Measurements from ENCODE around the gene TTC22. TPM values are rescaled to one million over a fixed set of nuclear protein-coding genes. Genes with fewer than 3 reads are reported as not detected.
A peak's percentile ranks its signal among the peaks of the same experiment; 100 is the strongest.

TTC22 gene
- not detected for polyA plus RNA-seq (2013, experiment 1 of 2; ENCODE audit: insufficient read length)
- polyA plus RNA-seq (2013, experiment 2 of 2; ENCODE audit: insufficient read length): not detected

DNA sequence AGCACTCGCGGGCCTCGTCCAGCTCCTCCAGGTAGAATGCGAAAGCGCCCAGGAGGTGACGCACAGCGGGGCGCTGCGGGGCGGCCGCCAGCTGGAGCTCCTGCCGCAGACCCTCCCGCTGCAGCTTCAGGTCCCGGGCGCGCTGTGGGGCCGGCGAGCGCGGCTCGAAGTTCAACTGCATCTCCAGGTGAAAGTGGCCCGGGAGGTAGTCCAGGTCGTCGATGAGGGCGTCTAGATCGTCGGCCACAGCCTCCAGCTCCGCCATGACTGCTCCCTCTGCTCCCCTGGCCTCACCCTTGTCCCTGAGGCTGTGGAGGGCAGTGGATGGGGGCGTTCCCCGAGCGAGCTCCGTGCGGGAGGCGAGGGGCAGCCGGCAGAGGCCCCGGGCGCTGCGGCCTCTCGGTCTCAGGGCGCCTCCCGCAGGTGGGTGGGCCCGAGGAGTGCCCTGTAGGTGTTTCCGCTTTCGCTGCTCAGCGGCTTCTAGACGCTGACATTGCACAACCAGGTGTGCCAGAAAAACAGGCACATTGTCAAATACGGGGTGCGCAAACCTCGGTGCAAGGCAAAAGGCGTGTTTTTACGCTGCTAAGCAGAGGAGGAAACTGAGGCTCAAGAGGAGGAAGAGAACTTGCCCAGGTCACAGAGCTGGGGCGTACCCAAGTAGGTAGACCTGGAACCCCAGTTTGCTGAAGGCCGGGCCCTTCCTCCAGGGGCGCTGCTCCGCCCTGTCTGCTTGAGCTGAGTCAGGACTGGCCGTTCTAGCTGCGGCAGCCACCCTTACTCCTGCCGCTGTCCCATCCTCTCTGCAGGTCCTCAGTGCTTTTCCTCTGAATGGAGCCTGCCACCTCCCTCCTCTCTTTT lies at the start of gene TTC22:
Gene TTC22, minus strand, starts transcription at position 425 of the 861 bp plus-strand sequence. Its CDS starts 160 bp downstream, at position 265.
- no peak for DNase-seq

DNA sequence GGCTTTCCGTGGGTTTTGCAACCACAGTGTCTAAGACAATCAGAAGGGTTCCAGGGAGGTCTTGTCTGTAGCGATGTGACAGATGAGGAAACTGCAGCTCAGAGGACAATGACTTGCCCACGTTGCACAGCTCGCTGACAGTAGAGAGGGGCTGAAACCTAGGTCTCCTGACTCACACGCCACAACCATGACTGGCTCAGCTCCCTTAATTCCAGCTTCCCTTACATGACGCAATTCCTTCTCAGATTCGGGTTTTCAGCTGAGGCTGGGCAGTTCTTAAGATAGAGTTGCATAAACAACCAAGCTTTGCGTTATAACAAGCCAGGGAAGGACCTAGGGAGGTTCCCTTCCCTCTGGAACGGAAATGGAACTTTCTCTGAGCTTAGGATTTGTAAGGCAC lies 49.6 kb upstream of the TTC22 start:
- peak; percentile 86 for DNase-seq

DNA sequence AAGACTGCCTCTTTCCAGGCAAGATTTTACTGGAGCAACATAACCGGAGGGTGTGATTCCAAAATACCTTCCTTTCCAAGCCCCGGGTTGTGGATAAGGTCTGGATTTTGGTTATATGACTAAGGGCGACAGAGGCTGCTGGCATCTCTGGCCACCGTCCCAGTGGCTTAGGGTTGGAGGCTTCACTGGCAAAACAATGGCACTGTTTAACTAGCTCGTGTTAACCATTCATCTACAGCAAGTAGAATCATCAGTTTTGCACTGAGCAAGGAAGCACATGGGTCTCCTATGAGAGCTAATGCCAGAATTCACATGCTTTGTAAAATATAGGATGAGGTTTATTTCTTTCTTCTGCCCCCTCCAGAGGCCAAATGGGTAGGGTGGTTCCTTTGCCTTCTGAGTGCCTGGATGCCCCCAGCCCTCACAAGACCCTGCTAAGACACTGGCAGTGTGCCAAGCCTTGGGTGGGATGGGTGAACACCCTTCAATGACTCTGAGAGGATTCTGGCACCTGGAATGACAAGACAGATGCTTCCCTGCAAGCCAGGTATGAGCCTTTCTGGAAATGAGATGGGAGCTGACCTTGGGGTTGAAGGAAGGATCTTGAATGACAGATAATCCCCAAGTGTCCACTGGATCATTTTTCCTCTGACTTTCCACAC lies 49.1 kb upstream of the TTC22 start:
- DNase-seq: no peak

DNA sequence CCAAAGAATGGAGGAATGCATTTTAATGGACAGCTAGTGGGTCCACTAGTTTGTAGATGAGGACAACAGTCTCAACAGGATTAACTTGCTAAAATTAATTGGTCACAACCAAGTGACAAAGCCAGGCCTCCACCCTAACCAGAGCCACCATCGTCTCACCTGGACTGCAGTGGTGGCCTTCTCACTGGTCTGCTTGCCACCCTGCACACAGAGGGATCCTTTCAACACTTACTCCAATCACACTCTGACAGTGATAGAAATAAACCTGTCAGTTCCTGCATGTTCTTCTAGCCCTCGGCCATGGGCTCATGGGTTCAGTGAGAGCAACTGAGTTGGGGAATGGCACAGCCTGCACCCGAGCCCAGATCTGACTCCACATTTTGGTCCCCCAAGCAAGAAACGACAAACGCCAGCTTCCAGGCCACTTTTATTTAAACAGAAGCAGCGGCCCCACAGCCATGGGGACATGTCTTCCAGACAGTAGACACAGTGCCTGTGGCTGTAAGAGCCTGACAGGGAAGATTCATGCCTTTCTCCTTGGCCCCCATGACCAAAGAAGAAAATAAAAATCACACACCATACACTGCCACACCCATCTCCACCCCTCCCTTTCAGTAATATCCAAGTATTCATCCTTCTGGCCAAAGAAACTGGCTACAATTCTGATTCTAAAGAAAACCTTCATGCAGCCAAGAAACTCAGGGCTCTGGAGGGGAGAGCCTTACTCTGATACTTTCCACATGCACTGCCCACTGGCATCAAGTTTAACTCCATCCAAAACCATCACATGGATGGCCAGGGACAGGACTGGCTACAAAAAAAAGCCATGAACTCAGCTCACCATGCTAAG lies 48.3 kb upstream of the TTC22 start:
- no peak for DNase-seq

DNA sequence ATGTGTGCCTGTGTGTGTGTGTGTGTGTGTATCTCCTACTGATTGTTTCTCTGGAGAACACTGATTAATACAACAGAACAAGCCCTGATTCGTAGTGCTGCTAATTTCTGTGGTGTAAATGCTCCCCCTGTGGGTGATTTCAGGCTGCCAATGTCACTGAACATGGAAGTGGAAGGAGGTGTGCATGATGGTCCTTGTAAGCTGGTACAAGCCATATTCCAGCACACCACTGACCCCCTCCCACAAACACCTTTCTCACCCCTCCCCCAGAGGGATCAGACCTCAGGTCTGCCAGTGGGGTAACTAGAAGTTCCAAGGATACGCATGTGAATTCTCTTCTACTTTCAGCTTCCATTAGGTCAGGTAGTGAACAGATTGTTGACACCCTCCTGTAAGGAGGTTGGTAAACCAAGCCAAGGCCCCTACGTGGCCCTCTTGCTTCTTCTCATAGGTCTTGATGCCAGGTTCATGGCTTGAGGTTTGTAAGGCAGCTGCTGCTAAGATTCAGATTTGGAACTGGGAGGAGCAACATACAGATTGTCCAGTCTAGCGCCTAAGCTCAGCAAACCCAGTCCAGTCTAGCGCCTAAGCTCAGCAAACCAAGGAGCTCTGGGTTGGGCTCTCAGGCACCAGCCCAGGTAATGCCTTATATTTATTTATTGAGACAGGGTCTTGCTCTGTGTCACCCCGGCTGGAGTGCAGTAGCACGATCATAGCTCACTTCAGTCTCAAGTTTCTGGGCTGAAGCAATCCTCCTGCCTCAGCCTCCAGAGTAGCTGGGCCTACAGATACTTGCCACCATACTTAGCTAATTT lies 47.2 kb upstream of the TTC22 start:
- no peak for DNase-seq

DNA sequence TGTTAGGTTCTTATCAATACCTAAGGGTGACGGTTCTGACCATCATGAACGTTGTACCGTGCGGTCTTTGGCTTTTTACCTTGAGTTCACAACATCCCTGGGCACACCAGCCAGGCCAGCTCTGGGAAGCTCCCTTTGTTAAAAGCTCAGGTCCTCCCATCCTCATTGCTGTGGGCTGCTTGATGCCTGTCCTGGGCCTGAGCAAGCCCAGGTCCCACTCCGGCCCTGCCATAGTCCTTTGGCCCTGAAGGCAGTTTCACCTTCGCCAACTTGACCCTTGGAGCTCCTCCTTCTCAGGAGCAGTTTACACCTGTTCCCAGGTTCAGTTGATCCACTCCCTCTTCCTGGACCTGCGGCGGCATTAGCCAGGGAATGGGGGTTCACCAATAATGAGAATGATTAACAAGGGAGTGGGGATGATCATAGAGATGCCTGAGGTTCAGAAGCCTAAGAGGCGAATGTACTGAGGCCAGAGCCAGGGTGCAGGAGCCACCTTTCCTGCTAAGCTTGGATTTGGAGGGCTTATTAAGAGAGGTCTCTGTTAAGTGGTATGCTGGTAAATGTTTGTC lies 45.7 kb upstream of the TTC22 start:
- no peak for DNase-seq

DNA sequence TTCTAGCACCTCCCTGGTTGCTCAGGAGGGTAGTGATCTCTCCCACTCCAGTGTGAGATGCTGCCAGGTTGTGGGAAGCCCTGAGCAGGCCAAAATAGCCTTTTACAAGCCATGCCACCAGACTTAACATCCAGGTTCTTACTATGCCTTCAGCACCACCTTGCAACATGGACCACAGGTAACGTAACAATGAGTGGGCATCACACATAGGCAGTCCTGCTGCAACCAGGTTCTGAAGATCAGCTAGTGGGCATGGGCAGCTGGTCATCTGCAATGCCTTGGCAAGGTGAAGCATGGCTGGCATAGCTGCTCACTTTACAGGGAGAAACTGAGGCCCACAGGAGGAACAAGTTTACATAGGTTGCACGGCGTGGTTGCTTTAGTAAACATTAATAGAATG lies 45.2 kb upstream of the TTC22 start:
- DNase-seq: no peak

DNA sequence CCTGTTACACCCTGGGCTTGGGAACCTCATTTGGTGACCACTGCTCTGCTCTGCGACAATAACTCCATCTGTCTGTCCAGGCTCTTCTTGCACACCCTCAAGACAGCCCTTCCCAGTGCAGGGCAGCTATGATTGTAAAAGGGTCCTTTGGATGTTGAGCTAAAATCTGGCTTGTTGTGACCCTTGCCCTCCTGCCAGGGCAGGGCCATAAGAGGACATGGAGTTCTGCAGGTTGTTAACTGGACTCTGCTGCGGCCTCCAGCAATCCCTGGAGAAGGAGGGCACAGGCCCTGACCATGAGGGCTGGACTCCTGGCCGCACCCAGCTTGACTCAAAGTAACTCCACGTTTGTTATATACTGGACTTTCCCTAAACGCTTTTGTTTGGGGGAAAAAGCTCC lies 44.6 kb upstream of the TTC22 start:
- no peak for DNase-seq

DNA sequence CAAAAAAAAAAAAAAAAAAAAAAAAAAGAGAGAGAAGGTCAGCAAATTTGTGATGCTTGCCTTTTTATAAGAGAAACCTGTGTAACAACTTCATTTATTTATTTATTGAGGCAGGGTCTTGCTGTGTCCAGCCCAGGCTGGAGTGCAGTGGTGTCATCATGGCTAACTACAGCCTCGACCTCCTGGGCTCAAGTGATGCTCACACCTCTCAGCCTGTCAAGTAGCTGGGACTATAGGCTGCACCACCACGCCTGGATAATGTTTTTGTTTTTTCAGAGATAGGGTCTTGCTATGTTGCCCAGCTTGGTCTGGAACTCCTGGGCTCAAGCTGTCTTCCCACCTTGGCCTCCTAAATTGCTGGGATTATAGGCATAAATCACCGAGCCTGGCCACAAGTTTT lies 43.4 kb upstream of the TTC22 start:
- DNase-seq: no peak

DNA sequence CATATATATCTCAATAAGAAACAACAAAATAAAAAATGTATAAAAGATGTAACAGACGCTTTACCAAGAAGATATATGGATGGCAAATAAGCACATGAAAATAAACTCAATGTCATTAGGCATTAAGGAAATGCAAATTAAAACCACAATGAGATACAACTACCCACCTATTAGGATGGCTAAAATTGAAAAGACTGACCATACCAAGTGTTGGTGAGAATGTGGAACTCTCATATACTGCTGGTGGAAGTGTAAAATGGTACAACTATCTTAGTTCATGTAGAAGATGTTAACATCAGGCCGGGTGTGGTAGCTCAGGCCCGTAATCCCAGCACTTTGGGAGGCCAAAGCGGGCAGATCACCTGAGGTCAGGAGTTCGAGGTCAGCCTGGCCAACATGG lies 42.3 kb upstream of the TTC22 start:
- no peak for DNase-seq

DNA sequence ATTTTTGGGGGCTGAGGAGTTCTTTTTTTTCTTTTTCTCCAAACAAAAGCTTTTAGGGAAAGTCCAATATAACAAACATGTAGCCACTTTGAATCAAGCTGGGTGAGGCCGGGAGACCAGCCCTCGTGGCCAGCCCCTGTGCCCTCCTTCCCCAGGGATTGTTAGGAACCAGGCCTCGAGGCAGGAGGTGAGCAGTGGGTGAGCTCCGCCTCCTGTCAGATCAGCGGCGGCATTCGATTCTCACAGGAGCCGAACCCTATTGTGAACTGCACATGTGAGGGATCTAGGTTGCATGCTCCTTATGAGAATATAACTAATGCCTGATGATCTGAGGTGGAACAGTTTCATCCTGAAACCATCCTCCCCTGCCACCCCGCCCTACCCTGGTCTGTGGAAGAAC lies 41.8 kb upstream of the TTC22 start:
- no peak for DNase-seq

DNA sequence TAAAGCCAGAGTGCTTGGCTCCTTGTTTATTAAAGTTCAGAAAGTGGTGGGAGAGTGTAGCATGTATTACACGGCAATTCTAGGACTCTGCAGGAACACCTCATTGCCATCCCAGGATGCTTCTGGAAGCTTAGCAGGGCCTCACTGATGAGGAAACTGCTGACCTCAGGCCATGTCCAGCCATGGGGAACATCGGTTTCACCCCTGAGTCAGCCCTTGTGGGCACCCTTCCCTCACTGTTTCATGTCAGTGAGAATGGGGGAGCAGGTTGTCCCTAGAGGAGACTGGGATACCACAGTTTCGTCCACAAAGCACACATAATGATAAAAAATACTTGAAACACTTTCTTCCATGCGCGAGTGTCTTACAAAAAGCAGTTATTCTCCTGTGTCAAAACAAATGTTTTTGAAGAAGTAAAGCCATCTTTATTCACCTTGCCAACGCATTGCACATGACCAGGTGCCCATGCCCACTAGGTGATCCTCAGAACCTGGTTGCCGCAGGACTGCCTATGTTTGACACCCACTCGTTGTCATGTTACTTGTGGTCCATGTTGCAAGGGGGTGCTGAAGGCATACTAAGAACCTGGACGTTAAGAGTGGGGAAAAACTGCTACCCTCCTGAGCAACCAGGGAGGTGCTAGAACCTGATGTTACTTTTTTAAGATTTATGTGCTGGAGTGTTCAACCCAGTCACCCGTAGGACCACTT lies 41.2 kb upstream of the TTC22 start:
- no peak for DNase-seq

DNA sequence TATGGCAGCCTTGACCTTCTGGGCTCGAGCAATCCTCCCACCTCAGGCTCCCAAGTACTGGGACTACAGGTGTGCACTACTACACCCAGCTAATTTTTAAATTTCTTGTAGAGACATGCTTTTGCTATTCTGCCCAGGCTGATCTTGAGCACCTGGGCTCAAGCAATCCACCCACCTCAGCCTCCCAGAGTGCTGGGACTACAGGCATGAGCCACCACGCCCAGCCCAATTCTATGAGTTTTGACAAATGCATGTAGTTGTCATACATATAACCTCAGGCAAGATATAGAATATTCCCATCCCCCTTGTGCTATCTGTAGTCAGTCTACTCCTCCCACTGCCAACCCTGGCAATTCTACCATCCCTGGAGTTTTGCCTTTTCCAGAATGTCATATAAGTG lies 38.7 kb upstream of the TTC22 start:
- no peak for DNase-seq

DNA sequence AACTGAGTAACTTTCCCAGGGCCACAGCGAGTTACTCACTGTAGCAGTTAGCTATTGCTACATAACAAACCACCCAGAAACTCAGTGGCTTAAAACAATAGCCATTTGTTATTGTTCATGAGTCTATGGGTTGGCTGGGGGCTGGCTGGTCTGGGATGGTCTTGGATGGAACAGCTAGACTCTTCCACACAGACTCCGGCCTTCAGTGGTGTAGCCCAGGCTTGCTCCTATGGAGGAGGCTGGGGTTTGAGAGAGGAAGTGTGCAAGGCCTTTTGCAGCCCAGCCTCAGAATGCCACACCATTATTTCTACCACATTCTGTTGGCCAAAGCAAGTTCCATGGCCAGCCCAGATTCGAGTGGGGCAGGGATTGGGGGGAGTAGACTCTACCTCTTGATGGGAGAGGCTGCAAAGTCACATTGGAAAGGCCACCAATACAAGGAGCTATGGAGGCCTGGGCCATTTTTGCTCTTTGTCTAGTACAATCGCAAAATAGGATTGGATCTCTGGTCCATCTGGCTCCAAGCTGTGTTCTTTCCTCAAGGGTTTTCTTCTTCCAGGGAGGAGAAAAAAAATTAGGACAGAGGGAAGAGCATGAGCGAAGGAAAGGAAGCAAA lies 37.5 kb upstream of the TTC22 start:
- no peak for DNase-seq

DNA sequence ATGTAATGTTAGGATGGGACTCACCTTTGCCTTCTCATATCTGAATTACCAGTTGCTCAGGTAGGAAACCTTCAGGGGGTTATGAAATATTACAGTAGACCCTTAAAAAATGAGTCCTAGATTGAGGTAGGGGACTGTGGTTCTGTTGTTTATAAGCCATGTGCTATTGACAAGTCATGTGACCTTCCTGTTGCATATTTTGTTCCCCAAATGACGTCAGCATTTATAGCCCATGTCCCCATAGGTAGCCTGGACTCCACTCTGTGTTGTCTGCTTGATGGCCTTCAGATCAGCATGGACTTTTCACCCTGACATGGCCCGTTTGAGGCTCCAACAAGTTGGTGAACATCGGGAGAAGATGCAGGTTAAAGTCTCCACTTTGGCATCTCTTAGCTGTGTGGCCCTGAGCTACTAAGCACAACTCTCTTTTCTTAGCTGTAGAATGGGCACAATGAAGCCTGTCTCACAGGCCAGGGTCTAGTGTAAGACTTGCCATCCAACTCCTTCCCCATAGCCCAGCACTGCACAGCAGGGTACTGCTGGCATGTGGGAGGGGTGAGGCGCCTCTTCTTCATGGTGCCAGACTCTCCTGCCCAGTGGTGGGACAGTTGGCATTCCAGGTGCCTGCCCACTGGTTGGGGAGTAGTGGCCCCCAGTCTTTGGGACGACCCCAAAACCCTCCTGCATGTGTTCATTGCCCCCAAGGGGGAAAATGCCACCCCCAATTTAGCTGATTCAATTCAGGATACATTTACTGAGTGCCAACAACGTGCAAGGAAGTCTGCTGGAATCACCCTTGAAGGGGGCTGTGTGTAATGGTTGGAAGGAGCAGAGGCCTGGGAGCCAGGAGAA lies 36.1 kb upstream of the TTC22 start:
- no peak for DNase-seq

DNA sequence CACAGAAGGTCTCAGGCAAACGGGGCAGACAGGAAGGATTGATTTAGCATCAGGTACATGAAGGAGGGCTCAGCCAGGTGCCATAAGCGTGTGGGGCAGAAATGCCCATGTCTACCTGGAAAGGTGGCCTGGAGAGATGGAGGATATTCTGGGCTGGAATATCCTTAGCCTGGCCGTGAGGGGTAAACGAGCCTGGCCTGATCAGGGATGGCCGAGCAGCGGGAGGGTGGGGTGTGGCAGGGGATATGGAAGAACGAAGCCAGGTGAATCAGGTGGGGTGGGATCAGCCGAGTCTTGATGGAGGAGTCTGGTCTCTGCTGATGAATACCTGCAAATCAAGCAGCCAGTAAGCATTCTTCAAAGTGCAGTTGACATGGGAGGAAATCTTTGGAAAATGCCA lies 35.5 kb upstream of the TTC22 start:
- DNase-seq: no peak

DNA sequence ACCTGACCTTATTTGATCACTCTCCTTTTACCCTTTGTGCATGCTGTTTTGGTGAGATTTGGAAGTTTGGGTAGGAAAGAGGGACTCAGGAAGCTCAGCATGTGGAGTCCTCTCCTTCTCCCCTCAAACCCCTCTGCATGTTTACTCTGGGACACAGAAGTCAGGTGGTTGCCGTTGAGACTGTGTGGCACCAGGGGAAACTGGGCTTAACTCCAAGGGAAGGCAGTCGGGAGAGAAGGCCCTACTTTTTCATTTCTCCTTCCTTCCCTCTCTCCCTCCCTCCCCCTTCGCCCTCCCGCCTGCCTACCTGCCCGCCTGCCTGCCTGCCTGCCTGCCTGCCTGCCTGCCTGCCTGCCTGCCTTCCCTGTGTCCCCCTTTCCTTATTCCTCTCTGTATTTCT lies 34.8 kb upstream of the TTC22 start:
- DNase-seq: no peak

DNA sequence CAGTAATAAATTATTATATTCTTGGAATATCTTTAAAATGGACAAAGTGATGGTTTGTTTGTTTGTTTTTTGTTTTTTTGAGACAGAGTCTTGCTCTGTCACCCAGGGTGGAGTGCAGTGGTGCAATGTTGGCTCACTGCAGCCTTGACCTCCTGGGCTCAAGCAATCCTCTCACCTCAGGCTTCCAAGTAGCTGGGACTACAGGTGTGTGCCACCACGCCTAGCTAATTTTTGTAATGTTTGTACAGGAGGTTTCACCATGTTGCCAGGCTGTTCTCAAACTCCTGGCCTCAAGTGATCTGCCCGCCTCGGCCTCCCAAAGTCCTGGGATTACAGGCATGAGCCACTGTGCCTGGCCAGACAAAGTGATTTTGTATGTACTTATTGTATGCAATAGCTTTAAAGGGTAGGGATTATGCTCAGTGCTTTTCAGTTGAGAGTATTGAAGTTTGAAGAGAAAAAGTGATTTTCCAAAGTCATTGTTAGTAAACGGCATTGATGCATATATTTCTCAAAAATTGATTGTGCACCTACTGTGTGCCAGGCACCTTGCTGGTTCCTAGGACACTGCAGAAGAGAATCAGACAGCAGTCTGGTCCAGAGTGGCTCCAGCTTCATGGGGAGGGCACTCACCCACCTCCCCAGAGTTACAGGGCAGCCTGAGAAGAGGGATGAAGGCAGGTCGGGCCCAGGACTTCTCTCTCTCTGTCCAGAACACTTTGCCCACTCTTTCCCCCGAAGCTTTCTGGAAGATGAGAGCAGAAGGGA lies 34.2 kb upstream of the TTC22 start:
- no peak for DNase-seq

DNA sequence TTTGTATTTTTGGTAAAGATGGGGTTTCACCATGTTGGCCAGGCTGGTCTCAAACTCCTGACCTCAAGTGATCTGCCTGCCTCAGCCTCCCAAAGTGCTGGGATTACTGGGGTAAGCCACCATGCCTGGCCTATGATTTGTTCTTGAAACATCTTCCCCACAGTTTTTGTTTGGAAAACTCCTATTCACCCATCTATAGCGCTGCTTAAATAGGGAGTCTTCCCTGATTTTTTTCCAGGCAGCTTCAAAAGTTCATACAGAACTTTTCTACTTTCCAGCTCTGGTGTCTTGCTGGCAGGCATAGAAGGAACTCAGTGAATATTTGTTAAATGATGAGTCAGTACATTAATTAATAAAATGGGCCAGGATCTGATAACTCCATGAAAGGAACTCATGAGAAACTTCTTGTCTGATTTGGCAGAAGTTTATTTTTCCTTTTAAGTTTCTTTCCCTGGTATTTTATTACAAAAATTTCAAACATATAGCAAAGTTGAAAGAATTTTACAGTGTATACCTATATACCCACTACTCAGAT lies 33.0 kb upstream of the TTC22 start:
- no peak for DNase-seq

Data from fibroblast of skin of abdomen (primary cell).